ENCODE data around the gene CENPV.
A peak's percentile ranks its signal among the peaks of the same experiment; 100 is the strongest.

The CENPV gene

GRCh38 chr17:16358394-16358793, 5.1 kb upstream of the CENPV start:
- no peak for FAIRE-seq

DNA sequence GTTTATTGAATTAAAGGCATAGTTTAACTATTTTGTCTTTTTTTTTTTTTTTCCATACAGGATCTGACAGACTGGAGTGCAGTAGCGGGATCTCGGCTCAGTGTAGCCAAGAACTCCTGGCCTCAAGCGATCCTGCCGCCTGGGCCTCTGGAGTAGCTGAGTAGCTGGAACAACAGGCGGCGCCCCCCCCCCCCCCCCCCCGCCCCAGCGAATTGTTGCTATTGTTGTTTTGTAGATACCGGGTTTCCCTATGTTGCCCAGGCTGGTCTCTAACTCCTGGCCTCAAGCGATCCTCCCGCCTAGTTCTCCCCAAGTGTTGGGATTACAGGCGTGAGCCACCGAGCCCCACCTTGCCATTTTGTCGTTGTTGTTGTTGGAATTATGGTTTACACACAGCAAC, 1.3 kb upstream of the CENPV start:
- FAIRE-seq, result no peak

- no peak for FAIRE-seq
These were observed 477 bp downstream of the CENPV start for GRCh38 chr17:16352667-16353316.

DNA sequence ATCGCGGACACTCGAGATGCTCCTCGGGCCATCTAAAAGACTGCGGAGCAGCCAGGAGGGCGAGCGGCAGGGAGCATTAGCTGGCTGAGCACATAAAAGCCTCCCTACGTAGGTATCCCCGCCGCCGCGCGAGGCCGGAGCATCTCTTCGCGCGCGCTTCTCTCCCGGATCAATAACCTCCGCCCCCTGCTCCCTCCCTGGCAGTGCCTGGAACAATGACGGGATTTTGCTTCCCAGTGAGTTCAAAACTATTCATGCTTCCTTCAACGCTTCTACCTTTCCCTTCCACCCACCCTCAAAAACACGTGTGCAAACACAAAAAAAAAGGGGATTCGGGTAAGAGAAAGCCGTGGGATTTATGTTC, 984 bp downstream of the CENPV start:
- no peak for FAIRE-seq

DNA sequence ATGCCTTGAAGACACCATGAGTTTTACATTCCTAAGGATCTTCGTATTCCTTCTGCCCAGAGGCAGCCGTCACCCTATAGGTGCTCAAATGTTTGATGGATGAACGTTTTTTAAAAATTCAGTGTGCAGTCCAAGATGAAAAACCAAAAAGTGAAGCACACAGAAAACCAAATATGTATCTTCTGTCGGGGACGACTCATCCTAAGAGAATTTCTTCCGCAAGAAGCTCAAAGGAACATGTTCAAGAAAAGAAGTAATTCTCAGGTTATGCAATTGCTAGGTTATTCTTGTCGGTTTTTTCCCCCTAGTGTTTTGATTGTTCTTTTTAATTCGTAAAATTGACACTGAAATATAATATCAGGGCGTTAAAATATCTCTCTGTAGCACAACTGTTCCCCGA, 1.4 kb downstream of the CENPV start:
- no peak for FAIRE-seq

- FAIRE-seq, result no peak
These were observed 3.8 kb downstream of the CENPV start for GRCh38 chr17:16349431-16349830.

- FAIRE-seq, result no peak
These were observed 4.7 kb downstream of the CENPV start for GRCh38 chr17:16348586-16348985.

- no peak for FAIRE-seq
These were observed 6.5 kb downstream of the CENPV start for GRCh38 chr17:16346721-16347271.

DNA sequence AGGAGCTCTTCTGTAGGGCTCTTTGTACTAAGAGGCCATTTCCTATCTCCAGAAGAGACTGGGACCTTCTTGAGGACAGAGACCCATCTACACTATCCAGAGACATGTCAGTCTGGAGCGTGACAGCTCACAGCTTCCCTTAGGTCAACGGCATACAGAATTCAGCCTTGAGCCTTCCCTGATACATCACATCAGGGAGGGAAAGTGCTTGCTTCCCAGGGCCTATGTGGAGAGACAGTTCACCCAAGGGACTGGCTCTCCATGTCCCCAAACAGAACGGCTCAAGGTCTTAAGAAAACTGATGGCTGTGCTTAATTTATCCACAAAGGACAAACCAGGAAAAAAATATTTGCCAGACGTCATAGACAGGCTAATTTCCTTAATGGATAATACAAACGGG, 7.7 kb downstream of the CENPV start:
- FAIRE-seq, result no peak

GRCh38 chr17:16343569-16343968, 9.7 kb downstream of the CENPV start:
- no peak for FAIRE-seq

DNA sequence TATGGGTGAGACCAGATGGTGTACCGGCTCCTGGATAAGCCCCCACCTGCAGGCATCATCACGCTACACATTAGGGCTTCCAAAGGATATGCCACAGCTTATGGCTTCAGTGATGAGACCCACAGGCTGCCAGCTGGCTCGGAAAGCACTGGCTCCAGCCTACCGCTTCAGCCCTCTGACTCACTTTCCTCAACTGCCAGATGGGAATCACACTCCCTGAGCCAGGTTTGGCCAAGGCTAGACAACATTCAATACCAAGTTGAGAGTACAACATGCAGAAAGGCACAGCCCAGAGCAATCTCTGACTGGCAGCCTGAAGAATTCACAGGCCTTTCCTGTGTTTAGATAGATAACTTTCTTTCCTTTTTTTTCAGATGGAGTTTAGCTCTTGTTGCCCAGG, 10.3 kb downstream of the CENPV start:
- no peak for FAIRE-seq

DNA sequence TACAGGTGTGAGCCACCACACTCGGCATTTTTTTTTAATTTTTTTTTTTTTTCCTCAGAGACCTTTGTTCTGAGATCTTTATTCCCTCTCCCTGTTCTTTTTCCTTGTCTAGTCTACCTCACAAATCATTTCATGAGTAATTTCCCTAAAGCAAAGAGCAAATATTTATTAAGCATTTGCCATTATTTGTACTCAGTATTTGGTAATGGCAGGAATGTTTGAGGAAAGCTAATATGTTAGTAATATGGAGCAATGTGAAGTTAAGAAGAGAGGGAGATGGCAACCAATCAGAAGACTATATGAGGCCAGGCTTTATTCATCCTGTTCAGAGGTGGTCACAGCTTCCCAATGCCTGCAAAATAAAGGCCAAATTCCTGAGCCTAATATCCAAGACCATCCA, 13.3 kb downstream of the CENPV start:
- peak; percentile 49 for FAIRE-seq

GRCh38 chr17:16339402-16339801, 13.9 kb downstream of the CENPV start:
- no peak for FAIRE-seq

DNA sequence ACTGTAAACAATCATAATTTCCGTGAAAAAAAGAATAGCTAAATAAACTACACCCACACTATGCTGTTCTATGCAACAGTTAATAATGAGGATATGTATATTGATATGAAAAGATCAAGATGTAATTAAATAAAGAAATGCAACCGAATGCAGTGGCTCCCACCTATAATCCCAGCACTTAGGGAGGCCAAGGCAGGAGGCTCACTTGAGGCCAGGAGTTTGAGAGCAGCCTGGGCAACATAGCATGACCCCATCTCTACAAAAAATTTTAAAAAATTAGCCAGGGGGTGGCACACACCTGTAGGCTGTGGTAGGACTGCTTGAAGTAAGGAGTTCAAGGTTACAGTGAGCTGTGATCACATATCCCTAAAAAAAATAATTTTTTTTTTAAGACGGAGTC, 14.9 kb downstream of the CENPV start:
- no peak for FAIRE-seq

DNA sequence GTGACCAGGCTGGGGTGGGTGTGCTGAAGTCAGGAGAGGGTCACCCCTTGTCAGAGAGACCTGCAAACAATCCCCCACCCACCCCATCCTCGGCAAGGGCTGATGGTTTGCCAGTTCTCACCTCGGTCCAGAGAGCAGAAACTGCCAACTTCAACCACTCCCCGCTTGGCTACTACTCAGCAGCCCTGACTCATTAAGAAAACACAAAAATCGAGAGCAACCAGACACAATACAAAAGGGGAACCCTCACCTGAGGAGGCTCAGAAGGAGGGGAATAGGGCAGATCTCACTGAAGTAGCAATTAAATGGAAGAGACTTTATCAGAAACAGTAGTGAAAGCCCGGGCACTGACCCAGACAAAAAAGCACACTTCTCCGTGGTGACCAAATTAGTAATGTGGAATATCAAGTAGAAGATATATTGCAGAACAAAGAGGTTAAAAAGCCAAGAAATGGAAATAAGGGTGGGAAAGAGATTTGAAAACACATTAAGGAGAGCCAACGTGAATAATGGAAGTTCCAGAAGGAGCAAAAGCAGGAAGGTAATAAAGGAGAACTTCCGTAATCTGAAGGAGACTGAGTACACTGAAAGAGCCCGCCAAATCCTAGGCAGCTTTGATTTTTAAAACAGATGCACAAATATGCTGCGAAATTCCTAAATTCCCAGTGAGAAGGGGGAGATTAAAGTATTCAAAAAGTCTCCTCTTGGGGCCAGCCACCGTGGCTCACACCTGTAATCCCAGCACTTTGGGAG, 23.6 kb downstream of the CENPV start:
- no peak for FAIRE-seq

DNA sequence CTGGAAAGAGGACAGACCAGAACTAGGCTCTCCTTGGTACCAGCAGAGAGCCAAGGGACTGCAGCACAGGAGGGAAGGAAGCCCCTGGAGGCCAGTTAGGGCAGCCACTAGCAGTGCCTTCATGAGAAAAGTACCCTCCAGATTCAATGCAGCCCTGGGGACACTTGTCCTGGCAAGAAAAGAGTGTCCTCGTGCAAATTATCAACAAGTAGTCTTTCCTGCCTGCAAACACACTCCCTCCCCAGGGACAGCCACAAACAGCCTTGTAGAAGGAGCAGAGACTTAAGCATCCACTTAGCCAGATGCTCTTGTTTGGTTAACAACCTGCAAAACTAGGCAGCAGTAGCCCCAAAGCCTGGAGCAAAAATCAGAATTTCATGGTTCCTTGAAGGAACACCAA, 24.3 kb downstream of the CENPV start:
- FAIRE-seq, result no peak

DNA sequence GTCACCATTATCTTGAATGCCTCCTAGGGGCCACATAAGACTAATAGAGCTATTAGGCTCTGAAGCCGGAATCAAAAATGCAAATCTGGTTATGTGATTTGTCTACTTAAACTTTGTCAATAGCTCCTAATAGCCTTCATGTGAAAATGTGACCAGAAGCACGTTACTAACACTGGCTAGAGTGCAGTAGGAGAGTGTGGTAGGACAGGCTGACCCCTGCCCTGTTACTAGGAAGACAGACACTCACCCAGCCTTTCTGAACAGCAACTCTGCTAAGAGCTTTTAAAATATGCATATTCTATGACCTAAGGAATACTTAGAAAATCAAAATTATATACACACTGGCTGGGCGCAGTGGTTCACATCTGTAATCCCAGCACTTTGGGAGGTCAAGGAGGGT, 26.3 kb downstream of the CENPV start:
- FAIRE-seq, result no peak

DNA sequence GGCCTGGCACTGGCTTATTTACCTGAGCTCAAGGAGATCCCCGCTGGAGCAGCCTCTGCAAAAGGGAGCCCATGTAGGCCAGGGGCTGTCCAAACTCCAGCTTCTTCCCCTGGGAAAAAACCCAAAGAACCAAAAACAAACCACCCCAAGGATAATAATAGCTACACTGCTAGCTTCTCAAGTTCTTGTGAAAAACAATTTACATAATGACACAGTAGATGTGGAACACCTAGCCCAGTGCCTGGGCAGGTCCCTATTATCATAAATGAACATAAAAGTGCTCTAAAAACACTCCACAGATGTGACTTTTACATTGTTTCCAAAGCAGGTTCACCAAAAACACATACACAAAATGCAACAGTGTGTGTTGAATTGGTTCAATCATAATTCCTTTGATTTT, 27.3 kb downstream of the CENPV start:
- no peak for FAIRE-seq

- no peak for FAIRE-seq
These were observed 30.6 kb downstream of the CENPV start for GRCh38 chr17:16322636-16323035.

DNA sequence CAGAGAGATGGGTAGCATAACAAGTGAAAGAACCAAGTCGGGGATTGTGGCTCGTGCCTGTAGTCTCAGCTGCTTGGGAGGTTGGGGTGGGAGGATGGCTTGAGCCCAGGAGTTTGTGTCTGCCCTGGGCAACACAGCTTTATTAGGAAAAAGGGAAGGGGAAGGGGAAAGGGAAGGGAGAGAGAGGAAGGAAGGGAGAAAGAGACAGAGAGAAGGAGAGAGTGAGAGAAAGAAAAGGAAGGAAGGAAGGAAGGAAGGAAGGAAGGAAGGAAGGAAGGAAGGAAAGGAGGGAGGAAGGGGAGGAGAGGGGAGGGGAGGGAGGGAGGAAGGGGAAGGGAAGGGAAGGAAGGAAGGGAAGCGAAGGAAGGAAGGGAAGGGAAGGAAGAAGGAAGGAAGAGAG, 33.3 kb downstream of the CENPV start:
- FAIRE-seq, result no peak

- no peak for FAIRE-seq
These were observed 38.4 kb downstream of the CENPV start for GRCh38 chr17:16314859-16315258.

DNA sequence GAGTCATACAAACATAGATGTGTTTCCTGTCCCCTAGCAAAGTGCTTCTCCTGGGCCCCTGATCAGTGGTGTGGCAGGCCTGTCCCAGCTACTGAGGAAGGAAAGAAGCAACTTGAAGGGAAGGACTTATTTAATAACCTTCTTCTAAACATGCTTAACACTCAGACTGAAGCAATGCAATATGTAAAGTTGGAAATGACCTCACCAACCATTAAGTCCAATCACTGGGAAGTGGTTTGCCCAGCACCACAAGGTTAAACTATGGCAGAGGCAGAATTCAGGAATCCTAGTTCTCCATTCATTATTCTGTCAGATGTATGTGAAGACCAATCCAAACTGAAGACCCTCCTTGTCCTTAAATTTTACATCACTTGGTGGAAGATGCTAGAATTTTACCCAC, 39.1 kb downstream of the CENPV start:
- FAIRE-seq, result no peak

DNA sequence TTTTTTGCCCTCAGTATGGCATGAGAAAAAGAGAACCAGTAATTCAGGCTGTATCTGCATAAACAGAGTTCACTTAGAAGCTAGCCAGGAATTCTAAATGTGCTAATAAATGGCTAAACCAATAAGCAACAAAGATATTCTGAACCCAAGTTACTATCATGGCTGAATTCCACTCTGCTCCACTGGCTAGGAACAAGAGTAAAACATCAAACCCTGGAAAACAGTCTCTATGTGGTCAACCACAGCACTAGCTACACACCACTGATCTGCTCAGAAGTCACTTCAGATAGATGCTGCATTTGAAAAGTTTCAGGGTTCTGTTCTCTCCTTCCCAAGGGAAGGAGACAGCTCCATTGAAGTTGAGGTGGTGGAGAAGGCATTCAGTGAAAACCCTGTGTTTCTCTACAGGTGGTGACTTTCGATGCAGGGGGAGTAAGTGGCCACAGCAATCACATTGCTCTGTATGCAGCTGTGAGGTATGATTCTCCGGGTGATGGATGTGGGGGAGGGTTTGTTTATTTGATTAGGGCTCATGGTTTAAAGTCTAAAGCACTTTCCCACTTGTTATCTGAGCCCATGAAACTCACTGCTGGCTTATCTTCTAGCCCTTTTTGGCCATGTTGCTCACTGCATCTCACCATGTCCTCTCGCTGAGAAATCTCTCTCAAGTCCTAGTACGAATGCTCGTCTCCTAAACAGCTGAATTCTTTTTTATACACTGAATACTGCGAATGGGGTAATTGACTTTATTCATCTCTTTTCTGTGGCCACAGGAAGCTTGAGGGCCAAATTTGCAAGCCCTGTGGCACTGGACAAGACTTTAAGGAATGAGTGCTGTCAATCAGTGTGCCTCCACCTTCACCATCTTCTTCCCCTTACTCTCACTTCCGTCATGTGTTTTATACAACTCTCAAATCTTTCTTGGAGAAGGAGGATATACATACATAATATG, 39.9 kb downstream of the CENPV start:
- no peak for FAIRE-seq

Measured in islet of Langerhans (tissue), 1 donor.